ENCODE data around the gene LRRC49. TPM values are rescaled to one million over a fixed set of nuclear protein-coding genes. Genes with fewer than 3 reads are reported as not detected.
"Not testable (repeated sequence)": the region's sequence is repeated elsewhere in the genome, so short reads cannot be mapped to it uniquely, and the experiment has no call there.

Gene LRRC49
- total RNA-seq, 1 donor from 2014 or later, result 11.5 TPM

DNA sequence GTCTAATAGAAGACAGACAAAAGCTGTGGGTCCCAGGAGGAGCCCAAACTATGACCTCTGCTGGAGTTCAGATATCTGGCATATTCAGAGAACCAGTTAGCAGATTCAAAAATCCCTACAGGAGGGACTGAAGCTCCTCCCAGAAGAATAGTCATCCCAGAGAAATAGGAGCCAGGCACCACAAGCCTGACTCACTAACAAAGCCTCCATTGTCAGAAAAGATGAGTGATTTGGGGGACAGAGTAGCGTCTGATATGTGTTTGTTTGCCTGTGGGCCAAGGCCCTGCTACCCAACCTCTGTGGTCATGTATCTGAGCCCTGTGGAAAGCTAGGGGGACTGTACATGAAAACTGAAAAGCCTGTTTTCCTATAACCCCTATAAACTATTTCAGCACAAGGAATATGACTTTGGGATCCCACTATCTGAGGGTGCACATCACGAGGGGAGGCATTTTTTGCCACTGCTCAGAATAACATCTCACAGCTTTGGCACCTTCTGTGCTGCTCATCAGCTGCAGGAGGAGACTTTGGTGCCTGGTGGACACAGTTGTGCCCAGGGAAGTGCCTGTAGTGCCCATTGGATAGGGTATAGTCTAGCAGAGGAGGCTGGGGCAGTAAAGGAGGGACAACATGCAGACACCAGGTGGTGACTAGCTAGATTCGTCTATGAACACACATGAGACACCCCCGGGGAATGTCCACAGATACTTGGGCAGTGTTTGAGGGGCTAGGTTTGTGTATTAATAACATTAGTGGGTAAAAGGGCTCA, 29.0 kb upstream of the LRRC49 start:
- ATAC-seq (peak; percentile 81), DNase-seq (ENCODE audit: low spot score) (no peak)
- intact Hi-C loops (cut with DNase I), result no loop called here

GRCh38 chr15:70866982-70867641, 25.5 kb upstream of the LRRC49 start:
- ATAC-seq (peak; percentile 57), DNase-seq (ENCODE audit: low spot score) (no peak)
- intact Hi-C loops (cut with DNase I), result no loop called here

DNA sequence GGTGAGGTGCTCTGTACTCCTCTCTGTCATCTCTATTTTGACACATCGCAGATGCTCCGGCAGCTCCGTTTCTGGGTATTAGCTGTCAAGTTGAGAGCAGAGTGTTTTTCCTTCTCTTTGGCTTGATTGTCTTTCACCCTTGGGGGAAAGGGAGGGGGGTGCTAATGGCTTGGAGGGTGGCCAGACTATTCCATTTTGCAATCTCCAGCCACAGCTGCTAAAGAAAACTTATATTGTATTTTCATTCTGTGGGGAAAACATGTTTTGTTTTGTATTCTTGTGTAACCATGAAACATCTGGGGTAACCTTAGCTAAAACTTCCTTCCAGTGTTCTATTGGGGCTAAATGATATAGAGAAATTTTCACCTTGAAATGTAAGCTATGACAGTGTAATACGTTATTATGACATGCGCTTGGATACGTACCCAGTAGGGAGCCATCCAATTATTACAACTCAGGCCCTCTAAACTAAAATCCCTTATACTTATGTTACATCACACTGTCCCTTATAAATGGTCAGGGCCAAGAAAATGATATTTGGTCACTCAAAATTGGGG, 24.6 kb upstream of the LRRC49 start:
- DNase-seq (ENCODE audit: low spot score) (peak; percentile 74), ATAC-seq (peak; percentile 85)
- intact Hi-C loops (cut with DNase I), result no loop called here

- DNase-seq (ENCODE audit: low spot score), result no peak
- intact Hi-C loops (cut with DNase I), result no loop called here
- no peak for ATAC-seq
These were observed 23.3 kb upstream of the LRRC49 start for GRCh38 chr15:70869346-70869745.

GRCh38 chr15:70870051-70870450, 22.6 kb upstream of the LRRC49 start:
- DNase-seq (ENCODE audit: low spot score), result no peak
- intact Hi-C loops (cut with DNase I), result no loop called here
- ATAC-seq, result peak; percentile 18

- intact Hi-C loops (cut with DNase I); DNase-seq (ENCODE audit: low spot score); ATAC-seq: not testable (repeated sequence)
These were observed 21.1 kb upstream of the LRRC49 start for GRCh38 chr15:70871490-70871889.

GRCh38 chr15:70873232-70874054, 19.2 kb upstream of the LRRC49 start:
- intact Hi-C loops (cut with DNase I), result no loop called here
- DNase-seq (ENCODE audit: low spot score), result no peak
- ATAC-seq, result no peak

DNA sequence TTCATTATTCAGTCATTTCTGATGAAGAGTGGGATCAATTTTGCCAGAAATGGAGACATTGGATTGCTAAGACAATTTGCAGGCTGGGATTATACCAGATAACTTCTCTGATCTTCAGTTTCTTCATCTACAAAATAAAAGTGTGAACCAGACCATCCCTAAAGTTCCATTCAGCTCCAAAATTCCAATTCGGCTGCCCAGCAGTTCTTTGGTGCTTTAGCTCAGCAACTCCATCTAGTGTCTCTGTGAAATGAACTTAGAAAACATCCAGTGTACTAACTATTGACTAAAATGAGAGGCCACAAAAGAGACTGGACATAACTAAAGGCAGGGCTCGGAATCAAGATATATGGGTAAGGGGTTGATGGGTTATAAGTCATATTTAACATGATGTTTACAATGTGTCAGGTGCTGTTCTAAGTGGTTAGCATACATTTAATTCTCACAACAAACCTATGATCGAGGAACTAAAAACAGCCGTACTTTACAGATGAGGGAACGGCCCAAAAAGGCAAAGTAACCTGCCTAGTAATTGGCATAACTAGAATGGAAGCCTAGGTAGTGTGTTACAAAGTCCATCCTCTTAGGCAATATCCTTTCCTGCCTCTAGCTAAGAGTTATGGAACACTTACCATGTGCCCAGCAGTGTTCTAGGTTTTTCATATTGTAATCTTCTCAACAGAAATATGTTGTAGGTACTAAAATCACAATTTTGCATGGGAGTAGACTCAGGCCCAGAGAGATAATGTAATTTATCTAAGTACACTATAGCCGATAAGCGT, 17.4 kb upstream of the LRRC49 start:
- intact Hi-C loops (cut with DNase I), result no loop called here
- ATAC-seq (peak; percentile 86), DNase-seq (ENCODE audit: low spot score) (no peak)

DNA sequence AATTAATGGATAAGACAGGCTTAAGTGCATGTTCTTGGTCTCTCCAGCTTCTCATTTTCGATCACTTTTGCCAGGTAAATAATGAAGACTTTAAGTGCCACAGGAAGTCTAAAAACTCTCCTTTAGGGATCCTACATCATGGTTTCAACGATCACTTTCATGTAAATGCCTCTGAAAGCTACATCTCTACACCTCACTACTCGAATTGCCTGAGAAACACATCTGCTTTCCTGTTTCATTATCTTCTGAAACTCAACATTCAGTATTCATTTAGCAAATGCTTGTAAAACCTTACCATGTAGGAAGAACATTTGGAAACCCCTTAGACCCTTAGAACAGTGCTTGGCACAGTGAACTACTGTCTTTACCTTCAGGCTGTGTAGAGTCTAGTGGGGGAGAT, 16.6 kb upstream of the LRRC49 start:
- no peak for DNase-seq (ENCODE audit: low spot score)
- ATAC-seq, result no peak
- intact Hi-C loops (cut with DNase I), result no loop called here

GRCh38 chr15:70876683-70877082, 15.9 kb upstream of the LRRC49 start:
- intact Hi-C loops (cut with DNase I), result no loop called here
- DNase-seq (ENCODE audit: low spot score) (no peak), ATAC-seq (no peak)

DNA sequence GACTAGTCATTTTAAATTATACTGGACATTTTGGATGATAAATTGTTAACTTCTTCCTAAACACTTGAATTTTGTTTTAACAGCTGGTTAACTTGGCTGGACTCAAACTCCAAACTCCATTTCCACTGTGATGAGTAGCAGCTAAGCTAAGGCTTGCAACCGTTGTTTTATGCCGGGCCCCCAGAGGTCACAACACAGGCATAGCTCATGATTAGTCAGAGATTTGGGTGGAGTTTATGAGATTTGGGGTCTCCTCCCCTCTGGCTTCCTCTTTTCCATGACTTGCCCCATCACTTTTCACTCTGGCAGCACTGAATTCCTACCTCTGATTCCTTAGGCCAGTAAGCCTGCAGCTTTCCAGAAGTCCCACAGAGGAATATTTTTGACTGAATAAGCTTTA, 13.2 kb upstream of the LRRC49 start:
- no peak for ATAC-seq
- intact Hi-C loops (cut with DNase I), result no loop called here
- DNase-seq (ENCODE audit: low spot score), result no peak

DNA sequence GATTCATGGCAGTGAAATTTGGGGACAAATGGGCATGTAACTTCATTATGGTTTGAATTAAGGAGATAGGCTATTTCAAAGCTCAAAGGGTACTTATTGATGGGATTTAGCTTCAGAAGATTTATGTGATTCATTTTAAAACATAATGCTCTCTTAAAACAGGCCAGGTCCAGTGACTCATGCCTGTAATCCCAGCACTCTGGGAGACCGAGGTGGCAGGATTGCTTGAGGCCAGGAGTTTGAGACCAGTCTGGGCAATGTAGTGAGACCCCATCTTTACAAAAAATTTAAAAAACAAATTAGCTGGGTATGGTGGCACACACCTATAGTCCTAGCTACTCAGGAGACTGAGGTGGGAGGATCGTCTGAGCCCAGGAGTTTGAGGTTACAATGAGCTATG, 11.8 kb upstream of the LRRC49 start:
- DNase-seq (ENCODE audit: low spot score) (no peak), ATAC-seq (no peak)
- intact Hi-C loops (cut with DNase I), result no loop called here

- intact Hi-C loops (cut with DNase I), result no loop called here
- no peak for DNase-seq (ENCODE audit: low spot score)
- ATAC-seq, result no peak
These were observed 10.3 kb upstream of the LRRC49 start for GRCh38 chr15:70882361-70882760.

GRCh38 chr15:70892912-70893560, 410 bp downstream of the LRRC49 start:
- DNase-seq (ENCODE audit: low spot score), result no peak
- intact Hi-C loops (cut with DNase I), result no loop called here
- peak; percentile 69 for ATAC-seq

- DNase-seq (ENCODE audit: low spot score) (no peak), ATAC-seq (no peak)
- intact Hi-C loops (cut with DNase I), result no loop called here
These were observed 9.5 kb downstream of the LRRC49 start for GRCh38 chr15:70902107-70902506.

GRCh38 chr15:70906842-70907241, 14.2 kb downstream of the LRRC49 start:
- no peak for DNase-seq (ENCODE audit: low spot score)
- intact Hi-C loops (cut with DNase I), result no loop called here
- no peak for ATAC-seq

DNA sequence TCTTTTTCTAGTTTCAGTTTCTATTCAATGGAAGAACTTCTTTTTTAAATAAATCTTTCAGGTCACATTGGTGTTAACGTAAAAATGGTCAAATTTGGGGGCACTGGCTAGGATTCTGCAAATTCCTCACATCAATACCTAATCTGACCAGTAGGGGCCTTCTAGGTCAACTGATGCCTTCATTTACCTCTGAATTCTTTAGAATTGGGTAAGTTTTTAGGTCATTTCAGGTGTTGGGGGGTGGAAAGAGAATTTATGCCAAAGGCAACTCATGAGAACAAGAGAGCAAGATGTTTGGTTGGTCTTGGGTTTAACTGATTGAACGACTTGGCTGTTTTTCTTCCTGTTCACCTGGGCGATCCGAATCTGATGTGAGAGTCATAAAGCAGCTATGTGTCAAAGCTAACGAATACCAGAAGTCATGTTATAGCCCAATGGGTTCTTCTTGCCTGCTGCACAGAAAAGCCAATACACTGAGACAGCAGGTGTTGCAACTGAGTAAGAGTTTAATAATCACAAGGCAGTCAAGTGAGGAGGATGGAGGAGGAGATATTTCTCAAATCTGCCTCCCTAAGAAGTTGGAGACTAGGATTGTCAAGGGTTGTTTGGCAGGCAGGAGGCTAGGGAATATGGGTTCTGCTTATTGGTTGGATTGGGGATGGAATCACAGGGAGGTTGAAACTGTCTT, 15.3 kb downstream of the LRRC49 start:
- no peak for ATAC-seq
- DNase-seq (ENCODE audit: low spot score), result no peak

GRCh38 chr15:70910958-70911357, 18.3 kb downstream of the LRRC49 start:
- intact Hi-C loops (cut with DNase I), result no loop called here
- DNase-seq (ENCODE audit: low spot score), result no peak
- no peak for ATAC-seq

More for the DNA sequence above, 15.3 kb downstream of the LRRC49 start:
- intact Hi-C loops (cut with DNase I), result no loop called here

Measured in sciatic nerve (tissue), 2 donors.